ENCODE measurements around the gene CBR3. TPM values are rescaled to one million over a fixed set of nuclear protein-coding genes. Genes with fewer than 3 reads are reported as not detected.

The CBR3 gene
- total RNA-seq, result 1 to 10 TPM in 3 of 4 donors, under 1 TPM in 1; 0.80 to 2.9 (median 1.8) TPM

DNA sequence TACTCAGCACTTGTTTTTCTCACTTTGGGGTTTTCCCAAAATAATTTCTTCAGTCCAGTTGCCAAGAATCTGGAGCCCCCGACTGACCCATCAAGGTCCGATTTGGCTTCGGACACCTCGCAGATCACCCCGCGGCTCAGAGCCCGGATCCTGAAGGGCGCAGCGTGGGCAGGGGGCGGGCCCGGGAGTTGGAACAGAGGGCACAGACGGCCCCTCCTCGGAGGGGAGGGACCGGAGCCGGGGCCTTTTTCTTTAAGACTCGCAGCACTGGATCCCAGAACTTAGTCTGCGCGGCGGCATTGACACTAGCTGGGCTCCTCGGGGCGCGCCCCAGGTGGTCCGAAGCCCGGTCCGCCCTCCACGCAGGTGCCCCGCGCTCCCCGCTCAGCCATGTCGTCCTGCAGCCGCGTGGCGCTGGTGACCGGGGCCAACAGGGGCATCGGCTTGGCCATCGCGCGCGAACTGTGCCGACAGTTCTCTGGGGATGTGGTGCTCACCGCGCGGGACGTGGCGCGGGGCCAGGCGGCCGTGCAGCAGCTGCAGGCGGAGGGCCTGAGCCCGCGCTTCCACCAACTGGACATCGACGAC, at the start of gene CBR3:
Gene CBR3, plus strand, starts transcription at position 277 of the 588 bp plus-strand sequence. Its CDS starts 114 bp downstream, at position 391.
- ATAC-seq (peak; percentile 35 to 37), DNase-seq (peak in 1 of 2 donors; percentile 45)
- Histone ChIP-seq H3K27ac (peak within 1 kb of the TSS; percentile 70 to 84 (median 74)), H3K27me3 (peaks cover 20 to 43% (median 28%) of the 10 kb centered on the region in 3 donors), H3K36me3 (no peaks in the 10 kb centered on the region), H3K4me1 (peaks cover 8 to 21% of the 10 kb centered on the region in 2 donors), H3K9me3 (no peaks in the 10 kb centered on the region), H3K4me3 (peak within 1 kb of the TSS; percentile 65 to 79 (median 68))
- in situ Hi-C loops (cut with MboI; ENCODE audit: low sequenced_read_pairs in 4 of 4), result loop anchor here in 1 of 4 donors (5.0 kb wide), 1 partner anchor 77 kb away; no protein-coding TSS in a partner anchor
- intact Hi-C loops (cut with DNase I; ENCODE audit: low total_unique reads), result no loop called here
- peak in 1 of 2 donors; percentile 43 for TF ChIP-seq POLR2A (IDR thresholded peaks at IDR 0.05)
- TF ChIP-seq, protein P1, sequence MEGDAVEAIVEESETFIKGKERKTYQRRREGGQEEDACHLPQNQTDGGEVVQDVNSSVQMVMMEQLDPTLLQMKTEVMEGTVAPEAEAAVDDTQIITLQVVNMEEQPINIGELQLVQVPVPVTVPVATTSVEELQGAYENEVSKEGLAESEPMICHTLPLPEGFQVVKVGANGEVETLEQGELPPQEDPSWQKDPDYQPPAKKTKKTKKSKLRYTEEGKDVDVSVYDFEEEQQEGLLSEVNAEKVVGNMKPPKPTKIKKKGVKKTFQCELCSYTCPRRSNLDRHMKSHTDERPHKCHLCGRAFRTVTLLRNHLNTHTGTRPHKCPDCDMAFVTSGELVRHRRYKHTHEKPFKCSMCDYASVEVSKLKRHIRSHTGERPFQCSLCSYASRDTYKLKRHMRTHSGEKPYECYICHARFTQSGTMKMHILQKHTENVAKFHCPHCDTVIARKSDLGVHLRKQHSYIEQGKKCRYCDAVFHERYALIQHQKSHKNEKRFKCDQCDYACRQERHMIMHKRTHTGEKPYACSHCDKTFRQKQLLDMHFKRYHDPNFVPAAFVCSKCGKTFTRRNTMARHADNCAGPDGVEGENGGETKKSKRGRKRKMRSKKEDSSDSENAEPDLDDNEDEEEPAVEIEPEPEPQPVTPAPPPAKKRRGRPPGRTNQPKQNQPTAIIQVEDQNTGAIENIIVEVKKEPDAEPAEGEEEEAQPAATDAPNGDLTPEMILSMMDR (IDR thresholded peaks at IDR 0.05 in 4 of 5, conservative IDR thresholded peaks at IDR 0.05 in 1 of 5), result no peak

DNA sequence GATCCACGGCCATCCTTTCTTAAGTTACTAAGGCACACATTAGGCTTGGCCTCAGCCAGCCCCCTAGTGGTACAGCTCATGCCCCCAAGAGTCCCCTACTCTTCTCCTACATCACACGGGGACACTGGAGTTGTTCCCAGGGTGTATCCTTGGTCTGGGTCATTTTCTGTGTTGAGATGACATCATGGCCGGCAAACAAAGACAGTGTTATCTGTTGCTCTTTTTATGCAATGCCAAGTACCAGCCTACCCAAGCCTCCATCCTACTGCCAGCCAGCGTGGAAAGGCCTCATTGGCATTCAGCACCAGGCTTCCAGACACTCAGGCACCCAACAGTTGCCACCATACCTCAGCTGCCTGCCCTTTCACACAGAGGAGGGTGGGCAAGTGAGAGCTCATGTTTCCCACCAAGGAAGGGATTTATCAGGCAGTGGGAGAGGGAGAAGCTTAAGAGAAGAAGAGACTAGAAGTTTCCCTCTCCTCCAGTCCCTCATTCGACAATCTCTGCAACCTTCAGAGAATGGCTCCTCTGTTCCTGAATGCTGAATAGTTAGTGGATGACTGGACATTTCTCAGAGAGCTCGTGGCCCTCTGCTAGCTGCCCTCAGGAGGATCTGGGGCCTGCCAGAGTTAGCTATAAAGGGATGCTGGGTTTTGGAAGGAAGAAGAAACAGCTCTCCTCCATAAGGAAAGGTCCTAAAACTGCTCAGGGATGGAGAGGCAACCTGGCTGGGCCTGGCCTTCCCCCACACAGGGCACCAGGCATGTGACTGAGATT, 47.3 kb upstream of the CBR3 start:
- Histone ChIP-seq H3K4me1 (peaks cover 12 to 22% of the 10 kb centered on the region in 2 donors), H3K9me3 (no peaks in the 10 kb centered on the region), H3K27ac (peak overlapping the region; percentile 38 to 74 (median 60)), H3K4me3 (no peak overlapping the region), H3K36me3 (no peaks in the 10 kb centered on the region), H3K27me3 (no peaks in the 10 kb centered on the region)
- intact Hi-C loops (cut with DNase I; ENCODE audit: low total_unique reads) (no loop called here), in situ Hi-C loops (cut with MboI; ENCODE audit: low sequenced_read_pairs in 4 of 4) (no loop called here)
- DNase-seq (peak in 1 of 2 donors; percentile 46), ATAC-seq (peak in 1 of 2 donors; percentile 79)
- TF ChIP-seq, protein P1 (IDR thresholded peaks at IDR 0.05 in 4 of 5, conservative IDR thresholded peaks at IDR 0.05 in 1 of 5), result no peak
- TF ChIP-seq POLR2A (IDR thresholded peaks at IDR 0.05), result no peak

DNA sequence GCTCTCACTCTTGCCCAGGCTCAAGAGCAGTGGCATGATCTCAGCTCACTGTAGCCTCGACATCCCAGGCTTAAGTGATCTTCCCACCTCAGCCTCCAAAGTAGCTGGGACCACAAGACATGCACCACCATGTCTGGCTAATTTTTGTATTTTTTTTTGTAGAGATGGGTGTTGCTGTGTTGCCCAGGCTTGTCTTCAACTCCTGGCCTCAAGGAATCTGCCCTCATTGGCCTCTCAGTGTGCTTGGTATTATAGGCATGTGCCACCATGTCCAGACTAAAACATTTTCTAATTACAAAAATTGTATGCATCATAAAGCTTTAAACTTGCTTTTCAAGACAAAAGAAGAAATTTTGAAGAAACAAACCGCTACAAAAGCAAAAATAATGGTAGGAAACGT, 44.9 kb upstream of the CBR3 start:
- Histone ChIP-seq H3K9me3 (no peaks in the 10 kb centered on the region), H3K4me3 (no peak overlapping the region), H3K27me3 (no peaks in the 10 kb centered on the region), H3K36me3 (no peaks in the 10 kb centered on the region), H3K27ac (no peak overlapping the region), H3K4me1 (peaks cover 12 to 22% of the 10 kb centered on the region in 2 donors)
- in situ Hi-C loops (cut with MboI; ENCODE audit: low sequenced_read_pairs in 4 of 4), result no loop called here
- DNase-seq, result no peak
- intact Hi-C loops (cut with DNase I; ENCODE audit: low total_unique reads), result no loop called here
- TF ChIP-seq, protein P1 (IDR thresholded peaks at IDR 0.05 in 4 of 5, conservative IDR thresholded peaks at IDR 0.05 in 1 of 5), result no peak
- no peak for TF ChIP-seq POLR2A (IDR thresholded peaks at IDR 0.05)
- ATAC-seq, result no peak

DNA sequence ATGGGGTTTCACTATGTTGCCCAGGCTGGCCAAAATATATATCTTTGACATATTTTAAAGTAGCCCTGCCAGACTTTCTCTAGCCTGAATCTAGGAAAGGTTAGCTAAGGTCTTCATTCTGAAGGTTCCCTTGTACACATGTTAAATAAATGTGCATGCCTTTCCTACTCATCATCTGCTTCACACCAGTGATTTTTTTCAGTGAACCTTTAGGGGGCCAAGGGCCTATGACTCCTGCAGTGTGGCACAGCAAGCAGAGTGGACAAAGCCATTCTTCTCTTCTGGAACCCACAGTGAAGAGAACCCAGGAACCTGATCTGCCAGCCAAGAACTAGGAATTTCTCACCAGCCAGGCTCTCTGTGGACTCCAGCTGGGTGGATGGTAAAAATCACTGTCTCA, 42.2 kb upstream of the CBR3 start:
- Histone ChIP-seq H3K4me1 (peaks cover 8 to 18% of the 10 kb centered on the region in 2 donors), H3K27me3 (no peaks in the 10 kb centered on the region), H3K9me3 (no peaks in the 10 kb centered on the region), H3K4me3 (no peak overlapping the region), H3K36me3 (no peaks in the 10 kb centered on the region), H3K27ac (no peak overlapping the region)
- DNase-seq (no peak), ATAC-seq (no peak)
- intact Hi-C loops (cut with DNase I; ENCODE audit: low total_unique reads), result no loop called here
- in situ Hi-C loops (cut with MboI; ENCODE audit: low sequenced_read_pairs in 4 of 4), result no loop called here
- TF ChIP-seq, protein P1 (IDR thresholded peaks at IDR 0.05 in 4 of 5, conservative IDR thresholded peaks at IDR 0.05 in 1 of 5), result no peak
- TF ChIP-seq POLR2A (IDR thresholded peaks at IDR 0.05), result no peak
